Hematopoietic multipotent progenitor cell (in vitro differentiated cells): ENCODE results near the gene MLC1. TPM values are rescaled to one million over a fixed set of nuclear protein-coding genes. Genes with fewer than 3 reads are reported as not detected.
A peak's percentile ranks its signal among the peaks of the same experiment; 100 is the strongest.

Experiments
- DNase-seq, 3 donors: peaks; one replicate each; pipeline ENCODE4 v3.0.0-alpha.2; 2011 to 2015; ENCODE audit warnings: low read depth in 2 of 3, low spot score in 2 of 3
- total RNA-seq: library from RNA; depleted of rRNA; stranded (reverse); fragments of >200 nt; gene quantifications from one replicate; pipeline ENCODE4 v1.2.3, GENCODE V29; 2012

Gene MLC1
- total RNA-seq, 1 donor, result 139 TPM

DNA sequence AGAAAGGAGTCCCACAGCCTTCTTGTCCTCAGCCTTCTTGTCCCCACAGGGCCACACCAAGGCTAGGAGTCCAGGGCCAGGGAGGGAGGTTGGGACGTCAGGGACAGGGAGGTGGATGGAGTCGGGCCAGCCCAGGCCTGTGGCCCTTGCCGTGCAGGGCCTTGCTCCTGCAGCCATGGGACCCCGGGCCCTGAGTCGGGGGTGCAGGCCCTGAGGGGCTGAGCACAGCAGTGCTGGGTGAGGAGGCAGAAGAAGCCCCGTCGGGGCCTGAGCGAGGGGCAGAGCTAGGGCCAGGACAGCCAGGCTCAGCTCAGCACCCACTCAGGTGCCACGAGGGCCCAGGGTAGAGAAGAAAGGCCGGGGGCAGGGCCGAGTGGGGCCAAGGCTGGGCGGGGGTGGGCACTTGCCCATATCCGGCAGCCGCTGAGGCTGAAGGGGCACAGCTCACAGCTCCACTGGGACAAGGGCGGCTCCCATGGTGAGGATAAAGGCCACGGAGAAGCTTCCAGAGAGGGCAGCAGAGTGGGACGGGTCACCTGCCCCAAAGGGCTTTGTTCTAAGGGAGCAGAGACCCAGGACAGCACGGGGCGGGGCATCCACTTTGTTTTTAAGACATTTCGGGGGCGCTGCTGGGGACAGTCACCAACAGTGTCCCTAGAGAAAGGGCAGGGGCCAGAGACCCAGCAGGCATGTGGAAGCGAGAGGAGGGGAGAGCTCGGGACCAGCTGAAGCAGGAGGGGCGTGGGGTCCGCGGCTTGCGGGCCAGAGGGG, 3.6 kb downstream of the MLC1 start:
- DNase-seq, result no peak

DNA sequence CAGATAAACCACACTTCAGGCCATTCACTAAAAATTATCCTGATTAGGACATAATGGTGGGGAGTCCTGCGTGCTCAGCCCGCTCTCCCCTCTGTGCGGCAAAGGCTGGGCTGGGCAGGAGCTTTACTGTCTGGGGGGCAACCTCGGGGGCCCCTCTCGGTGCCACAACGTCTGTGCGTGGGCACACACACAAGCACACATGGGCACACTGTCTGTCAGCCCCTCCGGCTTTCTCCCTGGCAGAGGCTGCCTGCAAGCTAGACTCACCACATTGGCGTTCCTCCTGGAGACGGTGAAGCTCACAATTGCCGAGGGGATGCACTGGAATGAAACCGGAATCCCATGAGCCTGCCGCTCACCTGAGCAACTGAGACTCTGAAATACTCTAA, 5.2 kb downstream of the MLC1 start:
- no peak for DNase-seq

DNA sequence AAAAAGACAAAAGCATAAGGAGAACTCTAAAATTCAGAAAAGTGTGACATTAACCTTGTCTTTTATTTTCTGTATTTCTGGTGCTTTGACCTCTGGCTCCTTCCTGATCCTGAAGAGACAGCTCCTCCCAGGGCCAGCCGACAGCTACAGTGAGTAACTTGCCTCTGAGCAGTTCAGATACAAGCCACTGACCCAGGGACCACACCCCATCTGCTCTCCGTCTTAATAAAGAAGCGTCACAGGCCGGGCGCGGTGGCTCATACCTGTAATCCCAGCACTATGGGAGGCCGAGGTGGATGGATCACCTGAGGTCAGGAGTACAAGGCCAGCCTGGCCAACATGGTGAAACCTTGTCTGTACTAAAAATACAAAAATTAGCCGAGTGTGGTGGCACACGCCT, 6.5 kb downstream of the MLC1 start:
- no peak for DNase-seq

DNA sequence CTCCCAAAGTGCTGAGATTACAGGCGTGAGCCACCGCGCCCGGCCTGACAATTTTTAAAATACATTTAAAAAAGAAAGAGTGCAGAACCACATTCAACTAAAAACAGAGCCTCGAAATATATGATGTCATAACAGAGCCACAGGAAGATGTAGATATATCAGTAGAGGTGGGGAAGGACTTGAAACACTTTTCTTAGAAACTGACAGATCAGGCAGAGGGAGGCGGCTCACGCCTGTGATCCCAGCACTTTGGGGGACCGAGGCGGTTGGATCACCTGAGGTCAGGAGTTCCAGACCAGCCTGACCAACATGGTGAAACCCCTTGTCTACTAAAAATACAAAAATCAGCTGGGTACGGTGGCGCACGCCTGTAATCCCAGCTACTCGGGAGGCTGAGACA, 7.0 kb downstream of the MLC1 start:
- no peak for DNase-seq

DNA sequence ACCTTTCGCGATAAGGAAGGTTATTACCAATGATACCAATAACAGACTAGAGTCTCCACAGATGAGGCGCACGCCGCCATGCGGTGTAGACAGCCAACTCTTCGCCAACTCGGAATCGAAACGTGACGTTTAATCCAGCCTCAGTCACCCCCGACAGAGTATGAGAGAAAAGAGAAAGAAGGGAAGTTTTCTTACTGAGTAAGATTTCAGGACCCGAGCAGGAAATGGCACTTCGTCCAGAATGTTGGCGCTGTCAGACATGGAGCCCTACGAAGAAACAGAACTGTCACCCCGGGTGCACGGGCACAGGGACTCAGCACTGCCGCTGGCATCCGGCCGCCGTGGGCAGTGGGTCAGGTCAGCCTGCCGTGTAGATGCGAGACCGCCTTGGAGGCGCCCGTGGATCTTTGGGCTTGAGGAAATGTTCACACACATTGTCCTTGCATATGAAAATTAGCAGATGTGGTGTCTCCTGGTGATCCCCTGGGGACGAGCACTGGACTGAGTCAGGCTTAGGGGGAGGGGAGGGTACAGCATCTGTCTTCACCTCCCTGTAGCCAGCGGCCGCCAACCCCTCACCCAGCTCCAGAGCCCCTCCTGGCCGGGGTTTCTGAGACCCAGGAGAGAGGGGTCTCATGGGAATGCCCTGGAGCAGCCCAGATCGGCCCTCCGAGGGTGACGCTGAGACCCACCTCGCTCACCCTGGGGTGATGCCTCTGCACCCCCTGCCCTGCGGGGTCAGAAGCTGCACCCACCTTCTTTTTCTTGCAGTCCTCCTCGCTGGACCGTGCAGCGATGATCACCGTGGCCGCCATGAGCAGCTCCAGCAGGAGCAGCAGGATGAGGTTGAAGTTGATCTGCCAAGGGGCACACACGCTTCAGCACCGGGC, 8.3 kb downstream of the MLC1 start:
- DNase-seq, result no peak

DNA sequence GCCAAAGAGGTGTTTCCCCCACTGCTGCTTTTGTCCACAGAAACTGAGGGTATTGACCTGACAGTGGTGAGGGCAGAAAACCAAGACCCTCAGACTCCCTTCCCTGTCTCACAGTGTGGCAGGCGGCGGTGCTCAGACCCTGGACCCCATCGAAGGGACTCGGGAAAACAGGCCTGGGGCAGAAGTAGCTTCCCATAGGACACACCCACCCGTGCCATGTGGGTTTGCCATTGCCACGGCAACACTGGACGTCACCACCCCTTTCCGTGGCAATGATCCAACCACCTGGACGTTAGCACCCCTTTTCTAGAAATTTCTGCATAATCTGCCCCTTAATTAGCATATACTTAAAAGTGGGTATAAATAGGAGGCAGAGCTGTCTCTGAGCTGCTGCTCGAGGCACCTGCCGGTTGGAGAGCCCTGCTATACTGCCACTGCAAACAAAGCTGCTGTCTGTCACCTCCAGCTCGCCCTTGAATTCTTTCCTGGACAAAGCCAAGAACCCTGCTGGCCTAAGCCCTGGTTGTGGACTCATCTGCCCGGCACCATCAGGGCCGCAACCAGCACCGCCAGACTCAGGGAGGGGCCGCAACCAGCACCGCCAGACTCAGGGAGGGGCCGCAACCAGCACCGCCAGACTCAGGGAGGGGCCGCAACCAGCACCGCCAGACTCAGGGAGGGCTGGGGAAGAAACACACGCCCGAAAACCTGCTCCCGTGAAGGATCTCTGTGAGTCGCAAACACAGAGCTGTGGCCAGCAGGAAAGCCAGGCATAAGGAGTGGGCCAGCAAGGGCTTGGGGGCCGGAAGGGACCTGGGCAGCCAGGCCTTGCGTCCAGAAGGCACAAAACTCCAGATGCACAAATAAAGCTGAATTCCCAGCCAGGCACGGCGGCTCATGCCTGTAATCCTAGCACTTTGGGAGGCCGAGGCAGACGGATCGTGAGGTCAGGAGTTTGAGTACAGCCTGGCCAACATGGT, 10.4 kb downstream of the MLC1 start:
- no peak for DNase-seq

DNA sequence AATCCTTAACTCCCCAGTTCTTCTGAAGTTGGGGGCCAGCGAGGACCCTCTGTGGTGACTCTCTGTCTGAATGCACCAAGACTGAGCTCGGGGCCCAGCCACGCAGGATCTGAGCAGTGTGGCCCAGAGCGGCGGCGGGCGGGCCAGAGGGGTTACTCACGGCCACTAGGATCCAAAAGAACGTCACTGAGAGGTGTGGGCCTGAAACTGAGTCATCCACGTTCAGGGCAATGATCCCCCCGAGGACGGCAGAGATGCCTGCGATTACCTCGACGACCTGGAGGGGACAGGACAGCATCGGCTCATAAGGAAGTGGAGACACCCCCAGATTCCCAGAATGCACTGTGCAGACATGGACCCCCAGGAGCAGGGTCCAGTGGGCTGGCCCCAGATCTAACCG, 11.2 kb downstream of the MLC1 start:
- DNase-seq, result no peak

DNA sequence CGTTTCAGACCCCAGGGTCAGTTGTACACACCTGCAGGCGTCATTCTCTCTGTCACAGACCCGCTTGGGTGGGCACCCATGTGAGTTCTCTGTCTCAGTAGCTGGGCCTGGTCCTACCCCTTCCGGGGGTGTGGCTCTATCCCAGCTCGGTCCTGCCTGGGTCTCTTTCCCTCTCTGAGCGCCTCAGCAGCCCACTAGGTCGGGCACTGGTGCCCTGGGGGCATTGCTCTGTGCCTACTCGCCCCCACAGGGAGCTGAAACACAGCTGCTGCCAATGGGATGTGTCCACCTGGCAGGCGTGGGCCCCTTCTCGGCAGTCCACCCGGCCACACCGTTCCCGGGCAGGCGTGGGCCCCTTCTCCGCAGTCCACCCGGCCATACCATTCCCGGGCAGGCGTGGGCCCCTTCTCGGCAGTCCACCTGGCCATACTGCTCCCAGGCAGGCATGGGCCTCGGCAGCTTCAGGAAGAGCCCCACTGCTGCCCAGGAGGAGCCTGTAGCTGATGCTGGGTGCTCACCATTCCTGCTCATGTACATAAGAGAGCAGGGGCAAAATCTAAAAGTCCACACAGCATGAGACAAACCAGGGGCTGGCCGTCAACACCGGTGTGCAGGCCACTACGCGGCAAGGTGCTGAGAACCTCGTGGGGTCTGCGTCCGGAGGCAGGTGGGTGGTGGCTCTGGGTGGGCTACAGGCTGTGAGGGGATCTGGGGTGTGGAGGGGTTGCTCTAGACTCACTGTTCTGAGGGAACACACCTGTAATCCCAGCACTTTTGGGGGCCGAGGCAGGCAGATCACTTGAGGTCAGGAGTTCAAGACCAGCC, 12.3 kb downstream of the MLC1 start:
- no peak for DNase-seq

DNA sequence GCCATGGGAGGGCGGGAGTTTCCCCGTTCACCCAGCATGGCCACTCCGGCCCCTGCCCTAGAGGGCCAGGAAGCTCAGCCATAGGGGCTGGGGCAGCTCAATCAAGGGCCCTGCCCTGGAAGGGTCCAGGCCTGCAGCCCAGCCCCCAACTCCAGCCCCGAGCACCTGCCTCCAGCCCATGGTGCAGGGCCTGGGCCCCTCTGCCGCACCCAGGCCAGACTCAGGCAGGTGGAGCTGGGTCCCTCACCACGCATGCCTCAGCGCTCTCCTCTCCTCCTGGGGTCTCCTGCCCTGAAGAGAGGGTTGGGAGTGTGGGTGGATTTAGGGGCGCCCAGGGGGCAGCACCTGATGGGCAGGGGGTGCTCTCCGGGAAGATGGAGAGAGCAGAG, 13.1 kb downstream of the MLC1 start:
- no peak for DNase-seq

DNA sequence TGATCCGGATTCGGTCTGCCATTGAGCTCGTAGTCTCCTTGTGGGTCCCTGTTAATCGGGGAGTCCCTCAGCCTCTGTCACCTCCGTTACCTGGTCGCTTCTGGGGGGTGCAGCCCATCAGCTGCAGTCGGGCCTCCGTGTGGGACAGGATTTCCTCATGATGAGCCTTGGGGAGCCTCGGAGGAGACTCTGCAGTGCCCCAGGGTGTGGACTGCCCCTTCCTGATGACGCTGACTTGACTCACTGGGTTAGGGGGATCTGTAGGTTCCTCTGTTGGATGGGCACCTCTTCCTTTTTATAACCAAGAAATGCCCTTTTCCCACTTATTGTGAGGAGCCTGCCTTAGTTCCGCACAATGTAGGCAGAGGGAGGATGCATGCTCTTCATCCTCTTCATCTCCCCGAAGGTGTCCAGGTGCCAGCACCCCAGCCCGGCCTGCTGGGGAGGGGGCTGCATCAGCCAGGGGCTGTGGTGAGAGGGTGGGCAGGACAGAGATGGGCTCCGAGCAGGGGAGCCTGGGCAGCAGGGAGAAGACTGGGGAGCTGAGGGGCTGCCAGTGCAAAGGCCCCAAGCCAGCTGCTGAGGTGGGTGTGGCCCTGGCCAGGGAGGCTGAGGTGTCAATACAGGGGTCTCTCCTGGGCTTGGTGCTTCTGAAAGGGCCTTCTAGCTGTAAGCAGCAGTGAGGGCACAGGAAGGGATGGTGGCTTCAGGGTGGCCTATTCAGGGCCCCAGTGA, 13.6 kb downstream of the MLC1 start:
- DNase-seq, result no peak

DNA sequence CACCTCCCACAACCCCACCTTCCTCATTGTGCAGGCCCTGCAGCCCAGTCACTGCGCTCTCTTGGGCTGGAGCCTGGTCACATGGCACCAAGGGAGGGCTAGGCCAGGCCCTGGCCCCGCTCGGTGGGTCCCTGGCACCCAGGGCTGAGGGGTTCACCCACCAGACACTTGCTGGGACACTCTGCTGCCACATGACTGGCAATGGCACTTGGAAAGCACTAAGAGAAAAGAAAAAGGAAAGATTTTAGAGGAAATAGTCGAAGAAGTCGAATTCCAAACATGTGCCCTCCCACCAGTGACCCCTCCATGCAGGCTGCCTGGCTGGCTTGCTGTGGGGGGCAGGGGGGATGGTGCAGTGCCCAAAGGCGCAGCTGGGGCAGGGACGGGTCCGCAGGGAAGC, 14.9 kb downstream of the MLC1 start:
- DNase-seq, result no peak

DNA sequence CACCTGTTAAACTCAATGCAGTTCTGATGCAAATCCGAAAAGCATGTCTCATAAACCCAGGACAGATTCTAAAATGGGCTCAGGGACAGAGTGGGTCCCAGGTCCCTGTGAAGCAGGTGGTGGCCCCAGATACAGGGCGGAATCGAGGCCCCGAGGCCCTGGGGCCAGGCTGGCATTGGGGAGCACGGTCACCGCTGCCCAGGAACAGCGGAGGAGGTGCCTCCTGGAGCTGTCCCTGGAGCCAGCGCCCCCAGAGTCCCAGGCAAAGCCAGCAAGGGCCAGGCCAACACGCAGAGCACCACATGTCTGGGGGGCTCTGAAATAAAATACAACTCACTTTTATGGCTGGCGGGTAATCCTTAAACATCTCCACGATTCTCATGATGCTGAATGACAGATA, 17.1 kb downstream of the MLC1 start:
- no peak for DNase-seq

DNA sequence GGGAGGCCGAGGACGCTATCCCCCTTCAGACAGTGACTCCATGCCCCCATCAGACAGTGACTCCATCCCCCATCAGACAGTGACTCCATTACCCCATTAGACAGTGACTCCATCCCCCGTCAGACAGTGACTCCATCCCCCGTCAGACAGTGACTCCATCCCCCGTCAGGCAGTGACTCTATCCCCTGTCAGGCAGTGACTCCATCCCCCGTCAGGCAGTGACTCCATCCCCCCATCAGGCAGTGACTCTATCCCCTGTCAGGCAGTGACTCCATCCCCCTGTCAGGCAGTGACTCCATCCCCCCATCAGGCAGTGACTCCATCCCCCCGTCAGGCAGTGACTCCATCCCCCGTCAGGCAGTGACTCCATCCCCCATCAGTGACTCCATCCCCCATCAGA, 18.0 kb downstream of the MLC1 start:
- no peak for DNase-seq

DNA sequence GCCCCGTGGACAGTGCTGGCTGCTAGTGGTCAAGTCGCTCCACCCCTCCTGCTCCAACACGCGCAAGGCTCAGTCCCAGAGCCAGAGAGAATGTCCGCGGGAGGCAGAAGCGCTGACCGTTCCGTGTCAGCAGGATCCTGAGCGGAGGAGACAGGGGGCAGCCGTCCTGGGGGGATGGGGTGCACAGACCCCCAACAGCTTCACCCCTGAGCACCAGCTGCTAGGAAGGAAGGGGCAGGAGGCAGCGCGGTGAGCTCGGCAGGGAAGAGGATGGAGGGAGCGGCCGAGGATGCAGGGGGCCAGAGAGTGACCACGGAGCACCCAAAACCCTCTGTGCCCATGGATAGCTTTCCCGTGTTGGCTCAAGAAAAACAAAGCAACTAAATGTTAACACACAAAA, 20.8 kb downstream of the MLC1 start:
- no peak for DNase-seq

DNA sequence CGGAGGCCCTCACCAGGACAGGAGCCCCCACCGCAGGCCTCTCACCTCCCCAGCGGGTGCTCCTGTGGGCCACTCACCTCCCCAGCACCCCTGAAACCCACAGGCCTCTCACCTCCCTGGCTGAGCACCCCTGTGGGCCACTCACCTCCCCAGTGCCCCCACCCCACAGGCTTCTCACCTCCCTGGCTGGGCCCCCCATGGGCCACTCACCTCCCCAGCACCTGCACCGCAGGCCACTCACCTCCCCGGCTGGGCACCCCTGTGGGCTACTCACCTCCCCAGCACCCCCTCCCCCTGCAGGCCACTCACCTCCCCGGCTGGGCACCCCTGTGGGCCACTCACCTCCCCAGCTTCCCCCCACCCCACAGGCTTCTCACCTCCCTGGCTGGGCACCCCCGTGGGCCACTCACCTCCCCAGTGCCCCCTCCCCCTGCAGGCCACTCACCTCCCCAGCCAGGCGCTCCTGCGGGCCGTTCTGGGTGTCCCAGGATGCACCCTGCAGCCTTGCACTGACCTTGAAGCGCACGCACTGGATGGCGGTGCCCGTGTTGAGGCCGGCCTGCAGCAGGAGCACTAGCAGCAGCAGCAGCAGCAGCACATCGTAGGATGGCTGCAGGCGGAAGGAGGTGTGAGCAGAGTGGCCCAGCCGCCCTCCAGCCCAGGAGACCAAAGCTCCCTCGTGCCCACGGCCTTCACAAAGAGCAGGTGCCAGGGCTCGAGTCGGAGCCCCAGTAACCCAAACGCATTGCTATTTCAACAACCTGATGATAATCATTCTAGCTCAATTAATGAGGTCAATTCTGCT, 21.4 kb downstream of the MLC1 start:
- no peak for DNase-seq

DNA sequence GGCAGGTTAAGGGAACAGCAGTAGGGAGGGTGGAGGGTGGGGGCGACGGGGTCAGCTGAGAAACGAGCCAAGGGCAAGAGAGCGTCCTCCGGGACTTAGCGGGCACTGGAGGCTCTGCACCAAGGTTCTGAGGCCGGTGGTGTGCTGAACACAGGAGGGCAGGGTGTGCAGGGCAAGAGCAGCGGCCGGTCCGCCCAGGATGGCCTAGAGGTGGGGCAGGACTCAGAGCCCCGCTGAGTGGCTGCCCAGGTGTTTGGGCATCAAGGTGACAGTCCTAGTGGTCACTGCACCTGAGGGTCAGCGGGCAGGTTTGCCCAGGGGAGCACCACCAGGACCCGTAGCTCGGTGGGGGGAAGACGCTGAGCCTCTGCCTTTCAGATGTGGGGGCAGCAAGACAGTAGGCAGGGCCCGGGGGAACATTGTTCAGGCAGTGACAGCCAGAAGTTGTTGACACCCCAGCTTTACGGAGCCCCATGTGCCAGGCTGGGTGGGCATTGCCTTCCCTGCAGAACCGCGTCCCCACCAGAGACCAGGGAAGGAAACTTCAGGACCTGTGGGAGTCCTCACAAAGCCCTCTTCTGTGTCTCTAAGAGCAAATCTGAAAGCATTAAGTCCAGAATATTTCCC, 22.6 kb downstream of the MLC1 start:
- no peak for DNase-seq

DNA sequence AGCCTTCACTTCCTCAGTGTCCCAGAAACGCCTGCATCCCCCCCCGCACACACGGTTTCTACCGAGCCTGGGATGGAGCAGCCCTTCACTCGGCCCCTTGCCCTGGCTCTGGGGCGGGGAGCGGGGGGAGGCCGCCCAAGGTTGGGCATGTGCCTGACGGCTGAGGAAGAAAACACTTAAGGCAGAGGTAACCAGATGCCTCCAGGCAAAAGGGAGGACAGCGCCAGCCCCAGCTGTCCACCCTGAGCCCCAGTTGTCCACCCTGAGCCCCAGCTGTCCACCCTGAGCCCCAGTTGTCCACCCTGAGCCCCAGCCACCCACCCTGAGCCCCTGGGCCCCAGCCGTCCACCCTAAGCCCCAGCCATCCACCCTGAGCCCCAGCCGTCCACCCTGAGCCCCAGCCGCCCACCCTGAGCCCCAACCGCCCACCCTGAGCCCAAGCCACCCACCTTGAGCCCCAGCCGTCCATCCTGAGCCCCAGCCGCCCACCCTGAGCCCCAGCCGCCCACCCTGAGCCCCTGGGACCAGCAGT, 23.3 kb downstream of the MLC1 start:
- DNase-seq, result peak in 2 of 3 donors; percentile 37 to 80
